MCF 10A (cell line): ENCODE data around the gene PACSIN2. TPM values are rescaled to one million over a fixed set of nuclear protein-coding genes. Genes with fewer than 3 reads are reported as not detected.

Experiments
- BruUV-seq: library from RNA; stranded (reverse); fragments of 400-500 nt; replicated peaks from 2 replicates; lab custom pipeline; 2021; lab: Mats Ljungman, UMichigan
- CTCF ChIA-PET: fragments of 300-600 bp; sonication (Branson Sonifier 250); formaldehyde crosslinking; extraction: SDS; loops from one replicate; lab custom pipeline; 2021; ENCODE audit warnings: antibody characterized with exemption, inconsistent platforms; lab: Yijun Ruan, JAX
- POLR2A ChIA-PET: fragments of 300-600, 350-650 bp; sonication (Branson Sonifier 250); formaldehyde crosslinking; extraction: SDS; loops from one replicate; lab custom pipeline; 2020; ENCODE audit warnings: antibody characterized with exemption, inconsistent platforms; lab: Yijun Ruan, JAX
- DNase-seq: peaks from one replicate; pipeline ENCODE4 v3.0.0-alpha.2; 2018; ENCODE audit not compliant: unreplicated experiment
- H3K27ac Mint-ChIP-seq: one replicate; pipeline ENCODE4 v1.8.0; 2022; ENCODE audit warnings: mild to moderate bottlenecking, low read depth, mixed read lengths; ENCODE audit not compliant: unreplicated experiment
- H3K27me3 Mint-ChIP-seq: one replicate; pipeline ENCODE4 v1.8.0; 2022; ENCODE audit warnings: mixed read lengths; ENCODE audit not compliant: insufficient read depth, unreplicated experiment
- H3K36me3 Mint-ChIP-seq: one replicate; pipeline ENCODE4 v1.8.0; 2022; ENCODE audit warnings: mild to moderate bottlenecking, moderate library complexity, mixed read lengths; ENCODE audit not compliant: insufficient read depth, unreplicated experiment
- H3K4me1 Mint-ChIP-seq: one replicate; pipeline ENCODE4 v1.8.0; 2022; ENCODE audit warnings: mixed read lengths; ENCODE audit not compliant: insufficient read depth, unreplicated experiment
- H3K4me3 Mint-ChIP-seq: one replicate; pipeline ENCODE4 v1.8.0; 2022; ENCODE audit warnings: mild to moderate bottlenecking, moderate library complexity, mixed read lengths; ENCODE audit not compliant: unreplicated experiment
- H3K9me3 Mint-ChIP-seq: one replicate; pipeline ENCODE4 v1.8.0; 2022; ENCODE audit warnings: mixed read lengths; ENCODE audit not compliant: unreplicated experiment
- CTCF ChIP-seq: fragments of 200-600 bp; IDR thresholded peaks from one replicate; pipeline ENCODE4 v1.8.0; 2022; ENCODE audit warnings: antibody characterized with exemption, mild to moderate bottlenecking; ENCODE audit not compliant: unreplicated experiment
- intact Hi-C: fragments of 100-400 bp; cut with micrococcal nuclease; formaldehyde crosslinking; loops from 2 replicates; pipeline ENCODE4 v1.14.1; 2022
- total RNA-seq: library from RNA; stranded (reverse); gene quantifications from 2 replicates; pipeline ENCODE4 v1.2.3, GENCODE V29; 2022

PACSIN2 gene
- total RNA-seq, 1 experiment from 2014 or later, result 67.3 TPM

- ChIA-PET CTCF (interaction anchor here (0.7 to 1.1 kb wide), 2 partner anchors 8 to 175 kb away, joined by 3 read pairs; no protein-coding TSS in a partner anchor), POLR2A (interaction anchor here (1.3 kb wide), 1 partner anchor 9 kb away, joined by 5 read pairs; no protein-coding TSS in a partner anchor)
- intact Hi-C loops, result no loop called here
- Mint-ChIP-seq H3K36me3 (peaks cover 5% of the 10 kb centered on the region), H3K27me3 (no peaks in the 10 kb centered on the region), H3K27ac (no peak overlapping the region), H3K4me1 (no peaks in the 10 kb centered on the region), H3K9me3 (no peaks in the 10 kb centered on the region), H3K4me3 (no peak overlapping the region)
- BruUV-seq, result no TSS peak
- no peak for DNase-seq
- TF ChIP-seq CTCF, result no peak
Observed at GRCh38 chr22:43042101-43042780, 27.3 kb upstream of the PACSIN2 start.

- ChIA-PET POLR2A (no interaction called here), CTCF (interaction anchor here (1.0 kb wide), 1 partner anchor 21 kb away, joined by 4 read pairs; no protein-coding TSS in a partner anchor)
- intact Hi-C loops, result loop anchor here (10.0 kb wide), 1 partner anchor 105 kb away; no protein-coding TSS in a partner anchor
- no peaks in the 10 kb centered on the region for H3K27me3 Mint-ChIP-seq
- DNase-seq, result no peak
- no peak overlapping the region for H3K27ac Mint-ChIP-seq
- H3K4me1 Mint-ChIP-seq, result no peaks in the 10 kb centered on the region
- no peak overlapping the region for H3K4me3 Mint-ChIP-seq
- no peaks in the 10 kb centered on the region for H3K9me3 Mint-ChIP-seq
- H3K36me3 Mint-ChIP-seq, result peaks cover 5% of the 10 kb centered on the region
- no TSS peak for BruUV-seq
- no peak for TF ChIP-seq CTCF
Observed at GRCh38 chr22:43039800-43040199, 24.9 kb upstream of the PACSIN2 start.

GRCh38 chr22:43038325-43038724 lies 23.4 kb upstream of the PACSIN2 start:
- Mint-ChIP-seq H3K36me3 (peaks cover 5% of the 10 kb centered on the region), H3K9me3 (no peaks in the 10 kb centered on the region), H3K4me3 (no peak overlapping the region), H3K4me1 (peaks cover 6% of the 10 kb centered on the region), H3K27ac (no peak overlapping the region), H3K27me3 (no peaks in the 10 kb centered on the region)
- DNase-seq, result no peak
- no TSS peak for BruUV-seq
- intact Hi-C loops, result loop anchor here (10.0 kb wide), 1 partner anchor 104 kb away; no protein-coding TSS in a partner anchor
- CTCF ChIA-PET, result no interaction called here
- TF ChIP-seq CTCF, result no peak
- POLR2A ChIA-PET, result no interaction called here

GRCh38 chr22:43036282-43036829 lies 21.4 kb upstream of the PACSIN2 start:
- H3K27ac Mint-ChIP-seq, result no peak overlapping the region
- no peak for DNase-seq
- no TSS peak for BruUV-seq

More at GRCh38 chr22:43036282-43036829, 21.4 kb upstream of the PACSIN2 start:
- Mint-ChIP-seq H3K9me3 (no peaks in the 10 kb centered on the region), H3K27me3 (no peaks in the 10 kb centered on the region), H3K36me3 (peaks cover 5% of the 10 kb centered on the region), H3K4me1 (peaks cover 6% of the 10 kb centered on the region), H3K4me3 (no peak overlapping the region)
- intact Hi-C loops, result loop anchor here (10.0 kb wide), 1 partner anchor 102 kb away; no protein-coding TSS in a partner anchor
- ChIA-PET CTCF (interaction anchor here (0.9 kb wide), 1 partner anchor 24 kb away, joined by 3 read pairs; no protein-coding TSS in a partner anchor), POLR2A (interaction anchor here (0.6 kb wide), 1 partner anchor 13 kb away, joined by 3 read pairs; no protein-coding TSS in a partner anchor)
- no peak for TF ChIP-seq CTCF
